Neuronal stem cell (in vitro differentiated cells): ENCODE results near the gene ZNF488.

ENCODE experiments used
- DNase-seq: peaks from one replicate; pipeline ENCODE4 v3.0.0-alpha.2; 2013; ENCODE audit warnings: low spot score
- H2AFZ ChIP-seq: one replicate; pipeline ENCODE4 v1.6.1; 2013; ENCODE audit warnings: mild to moderate bottlenecking, low read length, inconsistent platforms
- H2AK5ac ChIP-seq: 2 replicates; pipeline ENCODE4 v1.6.1; 2013; ENCODE audit warnings: low read depth, mild to moderate bottlenecking, inconsistent platforms, low read length, moderate library complexity, mixed read lengths
- H2BK120ac ChIP-seq: 2 replicates; pipeline ENCODE4 v1.6.1; 2013; ENCODE audit warnings: low read depth, mild to moderate bottlenecking, inconsistent platforms, low read length, moderate library complexity, mixed read lengths
- H2BK12ac ChIP-seq: one replicate; pipeline ENCODE4 v1.6.1; 2013; ENCODE audit warnings: low read length, inconsistent platforms
- H2BK15ac ChIP-seq: 2 replicates; pipeline ENCODE4 v1.6.1; 2013; ENCODE audit warnings: mild to moderate bottlenecking, low read length, inconsistent platforms, mixed read lengths
- H2BK5ac ChIP-seq: one replicate; pipeline ENCODE4 v1.6.1; 2013; ENCODE audit warnings: inconsistent platforms, mild to moderate bottlenecking, low read length, moderate library complexity
- H3K14ac ChIP-seq: one replicate; pipeline ENCODE4 v1.6.1; 2013; ENCODE audit warnings: low read length, inconsistent platforms
- H3K18ac ChIP-seq: 2 replicates; pipeline ENCODE4 v1.6.1; 2013; ENCODE audit warnings: low read length, inconsistent platforms
- H3K23ac ChIP-seq: 2 replicates; pipeline ENCODE4 v1.6.1; 2013; ENCODE audit warnings: low read depth, mild to moderate bottlenecking, mixed read lengths, low read length, inconsistent platforms; ENCODE audit not compliant: poor library complexity
- H3K27ac ChIP-seq: replicated peaks from 3 replicates; pipeline ENCODE4 v1.5.1; 2013; ENCODE audit warnings: low read length, inconsistent platforms
- H3K27me3 ChIP-seq, 3 experiments: 2 replicates each; pipeline ENCODE4 v1.6.1; 2013; ENCODE audit warnings: low read length in 3 of 3, mild to moderate bottlenecking in 2 of 3, inconsistent platforms in 1 of 3, low read depth in 1 of 3, mixed read lengths in 1 of 3, moderate library complexity in 1 of 3; ENCODE audit not compliant: control insufficient read depth in 3 of 3, insufficient read depth in 3 of 3
- H3K36me3 ChIP-seq, 2 donors: replicated peaks in 1 of 2; 2 replicates each; pipeline ENCODE4 v1.6.1; 2013; ENCODE audit warnings: low read length in 2 of 2; ENCODE audit not compliant: control insufficient read depth in 2 of 2, insufficient read depth in 2 of 2
- H3K4ac ChIP-seq: 2 replicates; pipeline ENCODE4 v1.6.1; 2013; ENCODE audit warnings: inconsistent platforms, mild to moderate bottlenecking, low read length, moderate library complexity
- H3K4me1 ChIP-seq, 2 donors: 1 replicate in 1 of 2; 2 replicates in 1 of 2; pipeline ENCODE4 v1.6.1; 2013; ENCODE audit warnings: low read length in 2 of 2, low read depth in 1 of 2; ENCODE audit not compliant: control insufficient read depth in 2 of 2, insufficient read depth in 1 of 2
- H3K4me2 ChIP-seq: one replicate; pipeline ENCODE4 v1.6.1; 2013; ENCODE audit warnings: mild to moderate bottlenecking, low read length, inconsistent platforms; ENCODE audit not compliant: insufficient read depth, poor library complexity, severe bottlenecking
- H3K4me3 ChIP-seq, 2 donors: 2 replicates each; pipeline ENCODE4 v1.5.1; 2013; ENCODE audit warnings: low read length in 2 of 2, mild to moderate bottlenecking in 2 of 2, inconsistent platforms in 1 of 2, moderate library complexity in 1 of 2
- H3K79me1 ChIP-seq: one replicate; pipeline ENCODE4 v1.6.1; 2013; ENCODE audit warnings: low read depth, mild to moderate bottlenecking, inconsistent platforms, low read length, moderate library complexity
- H3K9ac ChIP-seq: one replicate; pipeline ENCODE4 v1.6.1; 2013; ENCODE audit warnings: mild to moderate bottlenecking, low read depth, low read length, inconsistent platforms; ENCODE audit not compliant: poor library complexity
- H3K9me3 ChIP-seq, 2 donors: replicated peaks in 1 of 2; 2 replicates each; pipeline versions ENCODE3 to v1.6.1; 2013; ENCODE audit warnings: low read length in 2 of 2, mild to moderate bottlenecking in 2 of 2, inconsistent platforms in 1 of 2, low read depth in 1 of 2, mixed read lengths in 1 of 2, moderate library complexity in 1 of 2; ENCODE audit not compliant: control insufficient read depth in 2 of 2, insufficient read depth in 1 of 2
- H4K8ac ChIP-seq: one replicate; pipeline ENCODE4 v1.6.1; 2013; ENCODE audit warnings: low read depth, mild to moderate bottlenecking, inconsistent platforms, low read length, moderate library complexity
- H4K91ac ChIP-seq: one replicate; pipeline ENCODE4 v1.6.1; 2013; ENCODE audit warnings: low read length, low read depth, mild to moderate bottlenecking, inconsistent platforms; ENCODE audit not compliant: poor library complexity
- whole genome bisulfite sequencing, 2 donors: extraction: QIAGEN DNeasy Blood & Tissue Kit; methylation state at CpG; one replicate each; pipeline ENCODE4 v1.1.7; 2013; ENCODE audit warnings: missing lambda C conversion rate in 2 of 2, mixed read lengths in 1 of 2; ENCODE audit not compliant: insufficient read length in 2 of 2, insufficient replicate concordance in 1 of 2; ENCODE audit errors: extremely low coverage in 2 of 2; 5-methylcytosine and 5-hydroxymethylcytosine counted together

Gene ZNF488

GRCh38 chr10:47409171-47409865 lies 25.2 kb upstream of the ZNF488 start:
- Histone ChIP-seq H2BK5ac (no peak overlapping the region), H3K9me3 (peaks cover 0 to 3% of the 10 kb centered on the region in 2 donors), H3K23ac (no peak overlapping the region), H3K4ac (no peak overlapping the region), H3K4me3 (no peak overlapping the region), H3K14ac (no peak overlapping the region), H2AK5ac (peak overlapping the region; percentile 33), H3K79me1 (no peaks in the 10 kb centered on the region), H2AFZ (no peak overlapping the region), H2BK120ac (no peak overlapping the region), H3K36me3 (peaks cover 0 to 1% of the 10 kb centered on the region in 2 donors), H3K18ac (no peak overlapping the region), H3K4me1 (peaks cover 6 to 10% of the 10 kb centered on the region in 2 donors), H2BK15ac (no peak overlapping the region), H3K4me2 (no peak overlapping the region), H3K27ac (no peak overlapping the region), H2BK12ac (peak overlapping the region; percentile 64), H4K8ac (no peak overlapping the region), H3K9ac (peak overlapping the region; percentile 38), H4K91ac (no peak overlapping the region), H3K27me3 (peaks cover 0 to 5% (median 2%) of the 10 kb centered on the region in 3 experiments)
- no CpG with 5 or more reads among the region's 15 CpGs for WGBS, 2 donors
- no peak for DNase-seq

DNA sequence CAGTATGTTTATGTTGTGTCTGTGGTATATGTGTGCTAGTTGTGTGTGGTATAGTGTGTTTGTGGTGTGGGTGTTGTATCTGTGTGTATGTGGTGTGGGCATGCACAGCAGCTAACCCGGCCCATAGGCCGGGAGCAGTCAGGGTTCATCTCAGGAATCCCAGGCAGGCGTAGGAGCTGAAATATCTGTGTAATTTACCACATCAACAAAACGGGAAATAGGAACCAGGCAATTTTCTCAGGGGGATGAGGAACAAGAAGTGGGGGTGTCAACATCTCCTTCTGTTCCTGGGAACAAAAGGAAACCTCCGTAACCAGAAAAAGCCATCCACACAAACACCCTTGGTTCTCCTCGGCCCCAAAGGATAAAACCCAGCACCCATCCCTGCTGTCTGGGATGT lies 24.5 kb upstream of the ZNF488 start:
- Histone ChIP-seq H3K23ac (no peak overlapping the region), H2BK15ac (no peak overlapping the region), H3K4me1 (peaks cover 7 to 13% of the 10 kb centered on the region in 2 donors), H3K27ac (no peak overlapping the region), H2AFZ (no peak overlapping the region), H3K4me3 (no peak overlapping the region), H3K4me2 (no peak overlapping the region), H3K79me1 (no peaks in the 10 kb centered on the region), H3K9me3 (peaks cover 0 to 3% of the 10 kb centered on the region in 2 donors), H2AK5ac (no peak overlapping the region), H2BK120ac (no peak overlapping the region), H4K8ac (peak overlapping the region; percentile 68), H3K4ac (no peak overlapping the region), H4K91ac (peak overlapping the region; percentile 80), H2BK5ac (no peak overlapping the region), H3K14ac (no peak overlapping the region), H2BK12ac (no peak overlapping the region), H3K9ac (no peak overlapping the region), H3K27me3 (peaks cover 0 to 5% (median 2%) of the 10 kb centered on the region in 3 experiments), H3K18ac (no peak overlapping the region), H3K36me3 (peaks cover 0 to 1% of the 10 kb centered on the region in 2 donors)
- no CpG with 5 or more reads among the region's 6 CpGs for WGBS, 2 donors
- DNase-seq = no peak

GRCh38 chr10:47406870-47407691 lies 23.0 kb upstream of the ZNF488 start:
- no peak overlapping the region for H2BK5ac ChIP-seq
- peak overlapping the region; percentile 61 for H2BK15ac ChIP-seq
- peak overlapping the region; percentile 64 for H2BK120ac ChIP-seq
- H3K4me3 ChIP-seq = no peak overlapping the region
- no peak overlapping the region for H2BK12ac ChIP-seq
- H3K9me3 ChIP-seq = peaks cover 0 to 3% of the 10 kb centered on the region in 2 donors
- H3K4ac ChIP-seq = no peak overlapping the region
- H4K91ac ChIP-seq = no peak overlapping the region
- WGBS, 2 donors = no CpG with 5 or more reads among the region's 9 CpGs
- peaks cover 0 to 1% of the 10 kb centered on the region in 2 donors for H3K36me3 ChIP-seq
- H3K27me3 ChIP-seq = peaks cover 0 to 5% (median 2%) of the 10 kb centered on the region in 3 experiments
- H3K23ac ChIP-seq = no peak overlapping the region
- no peak overlapping the region for H2AFZ ChIP-seq
- H4K8ac ChIP-seq = no peak overlapping the region
- H3K4me2 ChIP-seq = no peak overlapping the region
- no peak overlapping the region for H3K14ac ChIP-seq
- peak overlapping the region; percentile 44 for H3K18ac ChIP-seq
- H3K9ac ChIP-seq = no peak overlapping the region
- DNase-seq = no peak
- H3K4me1 ChIP-seq = peaks cover 23 to 27% of the 10 kb centered on the region in 2 donors
- H2AK5ac ChIP-seq = no peak overlapping the region
- H3K27ac ChIP-seq = no peak overlapping the region
- no peaks in the 10 kb centered on the region for H3K79me1 ChIP-seq

GRCh38 chr10:47406548-47406869 lies 22.4 kb upstream of the ZNF488 start:
- WGBS, 2 donors = no CpG with 5 or more reads among the region's 4 CpGs
- Histone ChIP-seq H2BK5ac (no peak overlapping the region), H3K4me3 (no peak overlapping the region), H3K4me2 (no peak overlapping the region), H3K4ac (no peak overlapping the region), H3K27me3 (peaks cover 0 to 5% (median 2%) of the 10 kb centered on the region in 3 experiments), H2BK120ac (peak overlapping the region; percentile 25), H3K23ac (no peak overlapping the region), H4K8ac (no peak overlapping the region), H2AFZ (no peak overlapping the region), H2AK5ac (no peak overlapping the region), H3K79me1 (no peaks in the 10 kb centered on the region), H3K4me1 (peaks cover 24 to 30% of the 10 kb centered on the region in 2 donors), H2BK15ac (peak overlapping the region; percentile 22), H3K9me3 (peaks cover 0 to 3% of the 10 kb centered on the region in 2 donors), H3K18ac (no peak overlapping the region), H4K91ac (no peak overlapping the region), H3K9ac (no peak overlapping the region), H3K27ac (no peak overlapping the region), H2BK12ac (no peak overlapping the region), H3K14ac (no peak overlapping the region), H3K36me3 (peaks cover 0 to 1% of the 10 kb centered on the region in 2 donors)
- no peak for DNase-seq
